SK-N-SH (cell line): Measurements from ENCODE around the gene ARHGEF17. TPM values are rescaled to one million over a fixed set of nuclear protein-coding genes. Genes with fewer than 3 reads are reported as not detected.

Source experiments
- CTCF ChIA-PET: fragments of 300-600, 350-600 bp; formaldehyde crosslinking; extraction: SDS; loops from one replicate; lab custom pipeline; 2021; lab: Yijun Ruan, JAX
- POLR2A ChIA-PET: fragments of 350-600 bp; sonication (Branson Sonifier 250); formaldehyde crosslinking; extraction: SDS; loops from one replicate; lab custom pipeline; 2020; ENCODE audit warnings: antibody characterized with exemption, inconsistent platforms; lab: Yijun Ruan, JAX
- DNase-seq: peaks from one replicate; pipeline ENCODE4 v3.0.0; 2012
- H2AFZ ChIP-seq: fragments of 200-600 bp; sonication (generic); 2 replicates; pipeline ENCODE4 v1.8.1; 2016; ENCODE audit warnings: antibody characterized with exemption, mild to moderate bottlenecking, low read depth
- H3F3A ChIP-seq: fragments of 200-600 bp; sonication (generic); replicated peaks from 2 replicates; pipeline ENCODE3; 2016; ENCODE audit warnings: antibody characterized with exemption, mild to moderate bottlenecking; ENCODE audit not compliant: insufficient read depth
- H3K27ac ChIP-seq, 2 experiments: fragments of 200-500 bp in 1 of 2; fragments of 200-600 bp in 1 of 2; sonication (Bioruptor generic) in 1 of 2; sonication (generic), shearing (Covaris generic) in 1 of 2; 2 replicates each; pipeline versions ENCODE4 v1.5.1 to v1.6.1; 2014 to 2016; ENCODE audit warnings: low read depth in 2 of 2, inconsistent platforms in 1 of 2, low read length in 1 of 2, mild to moderate bottlenecking in 1 of 2, mixed read lengths in 1 of 2
- H3K27me3 ChIP-seq: fragments of 200-600 bp; sonication (generic), shearing (Covaris generic); 2 replicates; pipeline ENCODE4 v1.6.1; 2016; ENCODE audit warnings: mixed run types; ENCODE audit not compliant: insufficient read depth
- H3K36me3 ChIP-seq, 2 experiments: fragments of 200-500 bp in 1 of 2; fragments of 200-600 bp in 1 of 2; sonication (Bioruptor generic) in 1 of 2; sonication (generic) in 1 of 2; replicated peaks in 1 of 2; 2 replicates each; pipeline versions ENCODE3 to v1.5.1; 2014 to 2016; ENCODE audit warnings: low read length in 1 of 2, mild to moderate bottlenecking in 1 of 2; ENCODE audit not compliant: insufficient read depth in 2 of 2, control insufficient read depth in 1 of 2
- H3K4me1 ChIP-seq, 2 experiments: fragments of 200-500 bp in 1 of 2; fragments of 200-600 bp in 1 of 2; sonication (Bioruptor generic) in 1 of 2; sonication (generic), shearing (Covaris generic) in 1 of 2; 2 replicates each; pipeline versions ENCODE4 v1.5.1 to v1.6.1; 2014 to 2016; ENCODE audit warnings: low read depth in 1 of 2, low read length in 1 of 2, mixed run types in 1 of 2; ENCODE audit not compliant: insufficient read depth in 2 of 2, control insufficient read depth in 1 of 2
- H3K4me2 ChIP-seq: fragments of 200-600 bp; sonication (generic), shearing (Covaris generic); 2 replicates; pipeline ENCODE4 v1.6.1; 2017; ENCODE audit warnings: mixed run types
- H3K4me3 ChIP-seq, 2 experiments: fragments of 200-500 bp in 1 of 2; fragments of 200-600 bp in 1 of 2; sonication (Bioruptor generic) in 1 of 2; sonication (generic), shearing (Covaris generic) in 1 of 2; 2 replicates each; pipeline versions ENCODE4 v1.5.1 to v1.8.1; 2014 to 2016; ENCODE audit warnings: low read depth in 2 of 2, inconsistent platforms in 1 of 2, low read length in 1 of 2, mild to moderate bottlenecking in 1 of 2, mixed read lengths in 1 of 2, moderate library complexity in 1 of 2
- H3K79me2 ChIP-seq: fragments of 200-600 bp; sonication (generic); 2 replicates; pipeline ENCODE4 v1.8.1; 2017; ENCODE audit warnings: mild to moderate bottlenecking; ENCODE audit not compliant: insufficient read depth
- H3K9ac ChIP-seq: fragments of 200-600 bp; sonication (generic); 2 replicates; pipeline ENCODE4 v1.6.1; 2017; ENCODE audit warnings: mixed run types
- H3K9me2 ChIP-seq: fragments of 200-600 bp; sonication (generic); 2 replicates; pipeline ENCODE4 v1.6.1; 2017; ENCODE audit warnings: mixed run types
- H3K9me3 ChIP-seq: fragments of 200-600 bp; sonication (generic); 2 replicates; pipeline ENCODE4 v1.6.1; 2017; ENCODE audit warnings: mixed run types, mild to moderate bottlenecking, moderate library complexity
- H4K20me1 ChIP-seq: fragments of 200-600 bp; sonication (generic); 2 replicates; pipeline ENCODE4 v1.6.1; 2017; ENCODE audit warnings: mild to moderate bottlenecking, mixed run types; ENCODE audit not compliant: insufficient read depth
- CTCF ChIP-seq: fragments of 200-600 bp; sonication (generic); IDR thresholded peaks from 2 replicates; pipeline ENCODE4 v1.6.1; 2017; ENCODE audit warnings: antibody characterized with exemption, mild to moderate bottlenecking, moderate library complexity
- FOSL2 ChIP-seq: IDR thresholded peaks from 2 replicates; pipeline ENCODE4 v1.4.0; 2012; ENCODE audit warnings: low read depth, mild to moderate bottlenecking, moderate library complexity, borderline replicate concordance
- FOXM1 ChIP-seq: IDR thresholded peaks from 2 replicates; pipeline ENCODE4 v1.4.0; 2012; ENCODE audit warnings: low read depth, mild to moderate bottlenecking
- GABPA ChIP-seq: IDR thresholded peaks from 2 replicates; pipeline ENCODE4 v1.4.0; 2012; ENCODE audit warnings: low read depth, mild to moderate bottlenecking
- GATA2 ChIP-seq: sonication (generic); formaldehyde crosslinking; IDR thresholded peaks from 2 replicates; pipeline ENCODE4 v1.5.0; 2020; ENCODE audit warnings: mild to moderate bottlenecking, missing genetic modification reagents
- IRF3 ChIP-seq: fragments of 150-350 bp; IDR thresholded peaks from 2 replicates; pipeline ENCODE4 v1.6.1; 2016; ENCODE audit warnings: mild to moderate bottlenecking, low read depth, low read length
- NRF1 ChIP-seq: IDR thresholded peaks from 2 replicates; pipeline ENCODE4 v1.6.1; 2012; ENCODE audit warnings: low read depth, mild to moderate bottlenecking, low read length
- RCOR1 ChIP-seq: fragments of 150-350 bp; IDR thresholded peaks from 2 replicates; pipeline ENCODE4 v1.6.1; 2017; ENCODE audit warnings: antibody characterized with exemption, low read length
- REST ChIP-seq: IDR thresholded peaks from 2 replicates; pipeline ENCODE4 v1.6.1; 2012; ENCODE audit warnings: mild to moderate bottlenecking, low read depth, low read length, moderate library complexity
- TAF1 ChIP-seq: IDR thresholded peaks from 2 replicates; pipeline ENCODE4 v1.6.1; 2012; ENCODE audit warnings: low read depth, mild to moderate bottlenecking, low read length, moderate library complexity, borderline replicate concordance
- TEAD4 ChIP-seq: IDR thresholded peaks from 2 replicates; pipeline ENCODE4 v1.4.0; 2012; ENCODE audit warnings: mild to moderate bottlenecking, borderline replicate concordance; ENCODE audit not compliant: insufficient read depth
- USF2 ChIP-seq: fragments of 150-350 bp; IDR thresholded peaks from 2 replicates; pipeline ENCODE4 v1.6.1; 2017; ENCODE audit warnings: antibody characterized with exemption, low read length, low read depth, borderline replicate concordance
- ZBTB33 ChIP-seq: IDR thresholded peaks from 2 replicates; pipeline ENCODE4 v1.4.0; 2012; ENCODE audit warnings: low read depth, borderline replicate concordance
- whole genome bisulfite sequencing: methylation state at CpG from one replicate; pipeline ENCODE4 v1.1.6; 2017; ENCODE audit warnings: low lambda C conversion rate; 5-methylcytosine and 5-hydroxymethylcytosine counted together
- polyA plus RNA-seq, 3 experiments: library from polyadenylated mRNA; depleted of rRNA; stranded (reverse); fragments of >200 nt; gene quantifications; 2 replicates each; pipeline ENCODE4 v1.2.3, GENCODE V29; 2012
- TF ChIP-seq, protein P1 (sequence below): IDR thresholded peaks from 2 replicates; pipeline ENCODE4; 2012
- TF ChIP-seq, protein P2 (sequence below): IDR thresholded peaks from 2 replicates; pipeline ENCODE4 v1.4.0; 2012; ENCODE audit warnings: low read depth, borderline replicate concordance

The ARHGEF17 gene
- polyA plus RNA-seq, 1 of the 3 experiments (the other 2 are of a cell fraction): 45.9 TPM

- TF ChIP-seq, protein P1, sequence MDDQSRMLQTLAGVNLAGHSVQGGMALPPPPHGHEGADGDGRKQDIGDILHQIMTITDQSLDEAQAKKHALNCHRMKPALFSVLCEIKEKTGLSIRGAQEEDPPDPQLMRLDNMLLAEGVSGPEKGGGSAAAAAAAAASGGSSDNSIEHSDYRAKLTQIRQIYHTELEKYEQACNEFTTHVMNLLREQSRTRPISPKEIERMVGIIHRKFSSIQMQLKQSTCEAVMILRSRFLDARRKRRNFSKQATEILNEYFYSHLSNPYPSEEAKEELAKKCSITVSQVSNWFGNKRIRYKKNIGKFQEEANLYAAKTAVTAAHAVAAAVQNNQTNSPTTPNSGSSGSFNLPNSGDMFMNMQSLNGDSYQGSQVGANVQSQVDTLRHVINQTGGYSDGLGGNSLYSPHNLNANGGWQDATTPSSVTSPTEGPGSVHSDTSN: no peak
- no peak for TF ChIP-seq GABPA
- TF ChIP-seq FOSL2: no peak
- TF ChIP-seq RCOR1: peak; percentile 59; the same call in 1 of the 2 replicates
- no peak for TF ChIP-seq USF2
- no peak for TF ChIP-seq GATA2 (CRISPR knock-in tag)
- no peak for TF ChIP-seq IRF3
- TF ChIP-seq, all 33 proteins: peak for 11
Measured at GRCh38 chr11:73376160-73376802, 68.2 kb downstream of the ARHGEF17 start, which contains the start of gene RELT (continued).

DNA sequence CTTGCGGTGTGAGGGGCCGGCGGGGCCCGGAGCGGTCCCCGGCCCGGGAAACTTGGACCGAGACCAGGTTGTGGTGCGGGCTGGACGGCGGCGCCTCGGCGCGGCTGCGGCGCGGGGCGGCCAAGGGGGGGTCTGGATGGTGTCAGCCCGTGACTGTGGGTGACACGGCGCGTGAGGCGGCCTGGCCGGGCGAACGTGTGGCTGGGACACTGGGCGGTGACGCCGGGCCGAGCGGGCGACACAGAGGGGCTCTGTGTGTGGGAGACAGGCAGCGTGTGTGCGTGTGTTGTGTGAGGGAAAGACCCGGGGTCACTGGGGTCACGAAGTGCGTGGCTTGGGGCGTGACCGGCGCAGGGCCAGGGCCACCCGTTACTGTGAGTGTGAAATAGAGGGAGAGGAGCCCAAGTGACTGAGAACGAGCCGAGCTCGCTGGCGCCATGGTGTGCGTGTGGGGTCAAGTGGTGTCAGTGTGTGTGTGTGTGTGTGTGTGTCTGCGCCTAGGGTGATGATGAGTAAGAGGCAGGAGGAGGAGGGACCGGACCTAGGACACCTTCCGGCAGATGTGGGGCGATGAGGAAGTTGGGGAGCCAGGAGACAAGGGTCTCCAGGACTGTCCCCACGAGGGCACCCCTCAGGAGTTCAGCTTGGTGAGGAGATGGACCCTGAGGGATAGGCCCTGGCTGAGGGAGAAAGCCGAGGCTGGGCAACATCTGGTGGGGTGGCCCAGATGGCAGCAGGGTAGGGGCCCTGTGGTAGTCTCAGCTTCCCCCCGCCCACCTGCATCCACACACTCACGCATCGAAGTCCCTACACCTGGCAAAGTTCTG, 68.9 kb downstream of the ARHGEF17 start:
- H3K9ac ChIP-seq: peak overlapping the region; percentile 96
- H3K4me1 ChIP-seq: peaks cover 3 to 19% of the 10 kb centered on the region in 2 experiments; a peak in 1 of 4 replicates
- peaks cover 8% of the 10 kb centered on the region for H3F3A ChIP-seq
- H4K20me1 ChIP-seq: peaks cover 10% of the 10 kb centered on the region; the same call in 1 of the 2 replicates
- ChIA-PET POLR2A (interaction anchor here (0.6 kb wide), 1 partner anchor 211 kb away, joined by 3 read pairs; no protein-coding TSS in a partner anchor), CTCF (interaction anchor here (0.6 to 22.4 kb wide), 11 partner anchors 10 to 284 kb away, joined by 3 to 313 read pairs (median 4); no protein-coding TSS in a partner anchor)
- no peaks in the 10 kb centered on the region for H3K36me3 ChIP-seq
- peak overlapping the region; percentile 64 to 71; a peak in 3 of 4 replicates for H3K27ac ChIP-seq
- DNase-seq: peak; percentile 76
- H3K9me2 ChIP-seq: no peaks in the 10 kb centered on the region
- peak overlapping the region; percentile 59; the same call in 1 of the 2 replicates for H2AFZ ChIP-seq
- H3K79me2 ChIP-seq: peaks cover 46% of the 10 kb centered on the region
- H3K4me2 ChIP-seq: peak overlapping the region; percentile 100
- no peaks in the 10 kb centered on the region for H3K9me3 ChIP-seq
- no peaks in the 10 kb centered on the region for H3K27me3 ChIP-seq
- H3K4me3 ChIP-seq: peak overlapping the region; percentile 67 to 87
- WGBS: 7% methylated on average over 52 of the region's 56 CpGs
- peak; percentile 35; the same call in 1 of the 2 replicates for TF ChIP-seq TAF1
- TF ChIP-seq CTCF: no peak
- TF ChIP-seq FOXM1: no peak
- no peak for TF ChIP-seq NRF1
- no peak for TF ChIP-seq ZBTB33
- no peak for TF ChIP-seq TEAD4
- TF ChIP-seq, protein P2, sequence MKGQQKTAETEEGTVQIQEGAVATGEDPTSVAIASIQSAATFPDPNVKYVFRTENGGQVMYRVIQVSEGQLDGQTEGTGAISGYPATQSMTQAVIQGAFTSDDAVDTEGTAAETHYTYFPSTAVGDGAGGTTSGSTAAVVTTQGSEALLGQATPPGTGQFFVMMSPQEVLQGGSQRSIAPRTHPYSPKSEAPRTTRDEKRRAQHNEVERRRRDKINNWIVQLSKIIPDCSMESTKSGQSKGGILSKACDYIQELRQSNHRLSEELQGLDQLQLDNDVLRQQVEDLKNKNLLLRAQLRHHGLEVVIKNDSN: no peak
- TF ChIP-seq REST: no peak
- TF ChIP-seq GABPA: 0 out of 2 replicates have a peak, but pooled peaks have one; percentile 25
